GDM1 (cell line): ENCODE measurements around the gene EDDM13.
"Not testable (repeated sequence)": the region's sequence is repeated elsewhere in the genome, so short reads cannot be mapped to it uniquely, and the experiment has no call there.

Source experiments
- DNase-seq: peaks from one replicate; lab custom pipeline; 2025; lab: John Stamatoyannopoulos, UW

EDDM13 gene

DNA sequence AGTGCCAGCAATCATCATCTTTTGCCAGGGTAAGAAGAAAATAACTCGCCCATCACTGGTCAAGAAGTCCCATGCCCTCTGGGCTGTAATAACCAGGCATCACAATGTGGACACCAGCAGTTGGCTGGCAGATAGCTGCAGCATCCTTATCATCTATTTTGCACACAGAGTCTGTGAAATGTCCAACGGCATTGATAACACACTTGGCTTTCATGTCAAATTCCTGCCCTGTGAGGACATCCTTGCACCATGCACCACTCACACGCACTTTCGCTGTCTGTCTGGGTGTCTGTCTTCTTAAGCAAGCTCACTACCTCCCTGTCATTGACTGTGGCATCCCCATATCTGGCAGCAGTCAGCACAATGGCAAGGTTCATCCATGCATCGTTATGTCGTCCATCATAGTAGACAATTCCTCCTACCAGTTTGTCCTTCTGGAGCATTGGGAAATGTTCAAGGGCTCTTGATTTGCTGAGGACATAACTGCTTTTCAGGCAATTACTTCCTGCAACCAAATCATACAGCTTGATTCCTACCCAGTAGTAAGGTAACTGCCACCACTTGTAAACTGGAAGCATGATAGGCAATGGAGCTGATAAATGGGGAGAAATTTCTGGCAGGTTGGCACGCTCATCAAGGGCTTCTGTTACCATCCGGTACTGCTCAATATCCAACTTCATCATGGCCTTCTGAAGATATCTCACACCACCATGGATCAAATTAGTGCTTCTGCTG lies 48.9 kb downstream of the EDDM13 start:
- no peak for DNase-seq

GRCh38 chr19:56321989-56322440 lies 49.5 kb downstream of the EDDM13 start:
- DNase-seq = peak; percentile 53

DNA sequence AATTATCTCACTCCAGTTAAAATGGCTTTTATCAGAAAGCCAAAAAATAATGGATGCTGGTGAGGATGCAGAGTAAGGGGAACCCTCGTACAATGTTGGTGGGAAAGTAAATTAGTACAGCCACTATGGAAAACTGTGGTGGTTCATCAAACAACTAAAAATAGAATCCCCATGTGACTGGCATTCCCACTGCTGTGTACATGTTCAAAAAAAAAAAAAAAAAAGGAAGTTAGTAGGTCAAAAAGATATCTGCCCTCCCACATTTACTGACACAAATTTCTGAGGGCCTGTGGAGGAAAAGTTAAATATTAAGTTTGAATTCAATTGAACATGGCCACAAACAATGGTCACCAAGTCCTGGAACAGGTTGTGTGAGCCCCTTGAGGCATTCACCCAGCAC lies 51.9 kb downstream of the EDDM13 start:
- no peak for DNase-seq

- no peak for DNase-seq
These were observed 60.1 kb downstream of the EDDM13 start for GRCh38 chr19:56332695-56333094.

- peak; percentile 26 for DNase-seq
These were observed 61.0 kb downstream of the EDDM13 start for GRCh38 chr19:56333506-56333905.

GRCh38 chr19:56335371-56335770 lies 62.8 kb downstream of the EDDM13 start:
- not testable (repeated sequence) for DNase-seq

GRCh38 chr19:56337077-56337476 lies 64.5 kb downstream of the EDDM13 start:
- DNase-seq = not testable (repeated sequence)

- DNase-seq = not testable (repeated sequence)
These were observed 66.5 kb downstream of the EDDM13 start for GRCh38 chr19:56339031-56339430.

DNA sequence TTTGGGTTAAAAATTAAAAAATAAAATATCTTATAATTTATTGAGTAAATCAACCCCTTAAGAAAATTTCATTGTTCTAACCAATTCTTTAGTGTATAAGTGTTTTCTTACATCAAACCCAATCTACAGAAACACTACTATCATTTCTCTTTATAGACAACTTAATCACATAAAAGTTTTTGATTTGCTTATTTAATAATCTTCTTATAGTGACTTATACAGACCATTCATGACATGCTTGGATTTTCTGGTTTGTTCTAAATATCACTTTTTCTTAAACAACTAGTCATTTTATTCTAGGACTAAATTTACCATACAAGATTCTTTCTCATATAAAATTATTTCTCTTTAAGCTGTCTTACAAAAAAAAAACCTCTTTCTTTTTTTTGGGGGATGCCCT lies 69.4 kb downstream of the EDDM13 start:
- DNase-seq = no peak

- DNase-seq = no peak
These were observed 74.7 kb downstream of the EDDM13 start for GRCh38 chr19:56347163-56347778.

DNA sequence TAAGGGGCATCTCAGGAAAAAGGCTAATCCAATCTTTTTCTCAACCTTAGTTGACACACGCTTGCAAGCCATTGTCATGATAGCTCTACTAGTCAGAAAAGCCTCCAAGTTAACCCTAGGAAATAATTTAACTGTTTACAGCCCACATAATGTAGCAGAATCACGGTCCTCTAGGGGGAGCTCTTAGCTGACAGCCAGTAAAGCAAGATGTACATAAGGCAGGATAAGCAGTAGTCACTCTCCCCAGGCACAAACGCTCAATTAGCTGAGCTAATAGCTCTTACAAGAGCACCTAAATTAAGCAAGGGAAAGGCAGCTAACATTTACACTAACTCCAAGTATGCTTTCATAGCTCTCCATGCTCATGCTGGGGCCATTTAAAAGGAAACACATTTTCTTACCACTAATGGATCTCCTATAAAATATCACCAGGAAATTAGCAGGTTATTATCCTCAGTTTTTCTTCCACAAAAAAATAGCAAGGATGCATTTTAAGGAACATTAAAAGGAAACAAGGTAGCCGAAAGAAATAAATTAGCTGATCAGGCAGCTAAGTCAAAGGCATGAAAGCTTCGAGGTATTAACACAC lies 75.8 kb downstream of the EDDM13 start:
- DNase-seq = no peak

GRCh38 chr19:56350416-56351045 lies 78.0 kb downstream of the EDDM13 start:
- peak; percentile 26 for DNase-seq

DNA sequence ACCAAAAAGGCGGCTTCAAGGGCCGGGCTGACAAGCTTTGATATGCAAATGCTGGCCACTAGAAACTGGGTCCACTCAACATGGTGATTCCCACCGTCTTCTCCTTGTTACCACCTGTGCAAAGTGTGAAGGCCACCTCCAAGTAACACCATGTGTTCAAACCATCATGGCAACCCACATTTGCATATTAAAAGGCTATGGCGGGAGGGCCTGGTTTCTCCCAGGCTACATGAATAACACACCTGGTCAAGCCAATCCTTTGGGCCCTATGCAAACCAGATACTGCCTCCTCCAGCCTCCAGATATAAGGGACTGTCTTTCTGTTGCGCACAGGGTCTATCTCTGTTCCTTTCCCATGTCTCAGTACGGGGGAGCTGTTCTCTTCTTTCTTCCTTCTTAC lies 78.7 kb downstream of the EDDM13 start:
- DNase-seq = no peak

DNA sequence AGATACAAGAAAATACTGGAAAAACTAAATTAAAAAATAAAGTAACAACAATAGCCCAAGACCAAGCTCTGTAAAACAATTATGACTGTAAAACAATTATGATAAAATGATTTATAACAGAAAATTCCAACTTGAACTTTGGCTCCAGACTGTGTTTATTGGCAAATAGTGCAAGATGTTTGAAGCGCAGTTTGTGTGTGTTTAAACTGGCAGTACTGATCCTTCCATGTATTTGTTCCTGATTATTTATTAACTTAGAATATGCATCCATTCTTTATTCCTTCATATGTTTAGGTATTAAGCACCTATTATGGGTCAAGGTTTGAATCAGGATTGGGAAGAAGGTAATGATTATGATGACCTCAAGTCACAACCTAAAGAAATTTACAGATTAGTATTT lies 83.0 kb downstream of the EDDM13 start:
- no peak for DNase-seq

GRCh38 chr19:56356944-56357343 lies 84.4 kb downstream of the EDDM13 start:
- no peak for DNase-seq
